B cell (primary cell): ENCODE measurements around the gene MRPL17. TPM values are rescaled to one million over a fixed set of nuclear protein-coding genes. Genes with fewer than 3 reads are reported as not detected.

Source experiments
- ATAC-seq: fragments of 200-7000 bp; cut with Tn5 transposase; one replicate; pipeline ENCODE4 v1.10.0; 2021; ENCODE audit warnings: low read depth, mild to moderate bottlenecking, moderate number of reproducible peaks, moderate library complexity
- CTCF ChIA-PET: fragments of 350-600 bp; sonication (Branson Sonifier 250); formaldehyde crosslinking; loops from one replicate; lab custom pipeline; 2021; ENCODE audit warnings: antibody characterized with exemption, inconsistent platforms; lab: Charles Lee
- POLR2A ChIA-PET: fragments of 350-600 bp; sonication (Branson Sonifier 250); formaldehyde crosslinking; loops from one replicate; lab custom pipeline; 2021; ENCODE audit warnings: antibody characterized with exemption; lab: Charles Lee
- DNase-seq: peaks from one replicate; pipeline ENCODE4 v3.0.0; 2013
- H2AFZ ChIP-seq: 2 replicates; pipeline ENCODE4 v1.6.1; 2012; ENCODE audit warnings: mild to moderate bottlenecking, low read depth, low read length; ENCODE audit not compliant: insufficient read depth, poor library complexity, severe bottlenecking
- H3K27ac ChIP-seq, 2 donors: 1 replicate in 1 of 2; 2 replicates in 1 of 2; pipeline ENCODE4 v1.5.1; 2012 to 2013; ENCODE audit warnings: low read length in 2 of 2, mild to moderate bottlenecking in 2 of 2, moderate library complexity in 1 of 2
- H3K27me3 ChIP-seq, 4 experiments: fragments of 200-600 bp in 1 of 4; sonication (generic) in 1 of 4; replicated peaks in 1 of 4; 1 replicate in 2 of 4; 2 replicates in 2 of 4; pipeline versions ENCODE4 v1.6.1 to v1.7.0; 2013 to 2016; ENCODE audit warnings: low read length in 3 of 4, mild to moderate bottlenecking in 2 of 4, mixed read lengths in 1 of 4, moderate library complexity in 1 of 4; ENCODE audit not compliant: insufficient read depth in 4 of 4, control insufficient read depth in 3 of 4; ENCODE audit errors: control extremely low read depth in 1 of 4
- H3K36me3 ChIP-seq, 2 experiments: replicated peaks in 1 of 2; 1 replicate in 1 of 2; 2 replicates in 1 of 2; pipeline versions ENCODE4 v1.6.1 to v1.7.1; 2013; ENCODE audit warnings: low read length in 1 of 2; ENCODE audit not compliant: insufficient read depth in 2 of 2, control insufficient read depth in 1 of 2; ENCODE audit errors: control extremely low read depth in 1 of 2, extremely low read depth in 1 of 2
- H3K4me1 ChIP-seq, 2 donors: fragments of 200-600 bp in 1 of 2; sonication (generic) in 1 of 2; 1 replicate in 1 of 2; 2 replicates in 1 of 2; pipeline versions ENCODE4 v1.5.1 to v1.6.1; 2013 to 2017; ENCODE audit warnings: low read length in 2 of 2; ENCODE audit not compliant: control insufficient read depth in 2 of 2, insufficient read depth in 2 of 2
- H3K4me2 ChIP-seq: replicated peaks from 2 replicates; pipeline ENCODE3; 2012; ENCODE audit warnings: mild to moderate bottlenecking, low read depth, low read length; ENCODE audit not compliant: poor library complexity, severe bottlenecking
- H3K4me3 ChIP-seq, 5 experiments: fragments of 200-600 bp in 1 of 5; sonication (generic) in 1 of 5; 1 replicate in 3 of 5; 2 replicates in 2 of 5; pipeline versions ENCODE4 v1.5.1 to v1.7.0; 2011 to 2016; ENCODE audit warnings: low read length in 4 of 5, mild to moderate bottlenecking in 4 of 5, low read depth in 2 of 5, control low read depth in 1 of 5, moderate library complexity in 1 of 5; ENCODE audit not compliant: insufficient read depth in 1 of 5; ENCODE audit errors: control extremely low read depth in 1 of 5, extremely low read depth in 1 of 5
- H3K79me2 ChIP-seq: fragments of 200-600 bp; sonication (generic); one replicate; pipeline ENCODE4 v1.6.0; 2016; ENCODE audit warnings: low read length; ENCODE audit not compliant: control insufficient read depth, insufficient read depth
- H3K9ac ChIP-seq: fragments of 200-600 bp; sonication (generic); 2 replicates; pipeline ENCODE4 v1.6.1; 2017; ENCODE audit warnings: mild to moderate bottlenecking, low read length, moderate library complexity
- H3K9me3 ChIP-seq, 3 donors: one replicate each; pipeline versions ENCODE4 v1.6.1 to v1.7.1; 2013; ENCODE audit warnings: low read length in 2 of 3; ENCODE audit not compliant: control insufficient read depth in 2 of 3, insufficient read depth in 1 of 3; ENCODE audit errors: control extremely low read depth in 1 of 3
- H4K20me1 ChIP-seq: 2 replicates; pipeline ENCODE4 v1.6.0; 2012; ENCODE audit warnings: mild to moderate bottlenecking, low read length; ENCODE audit not compliant: insufficient read depth, control insufficient read depth, poor library complexity, severe bottlenecking
- H3K27ac Mint-ChIP-seq: one replicate; pipeline ENCODE4 v1.8.0; 2021; ENCODE audit warnings: mixed read lengths
- H3K27me3 Mint-ChIP-seq: one replicate; pipeline ENCODE4 v1.8.0; 2021; ENCODE audit warnings: mixed read lengths
- H3K4me1 Mint-ChIP-seq: one replicate; pipeline ENCODE4 v1.8.0; 2021; ENCODE audit warnings: mixed read lengths
- H3K4me3 Mint-ChIP-seq: one replicate; pipeline ENCODE4 v1.8.0; 2021; ENCODE audit warnings: mixed read lengths
- H3K9me3 Mint-ChIP-seq: one replicate; pipeline ENCODE4 v1.8.0; 2022; ENCODE audit warnings: mixed read lengths; ENCODE audit not compliant: insufficient read depth
- EZH2 ChIP-seq: IDR thresholded peaks from 2 replicates; pipeline ENCODE4 v1.6.1; 2012; ENCODE audit warnings: borderline replicate concordance, low read depth, mild to moderate bottlenecking, moderate library complexity, low read length; ENCODE audit not compliant: insufficient read depth, poor library complexity, severe bottlenecking
- WGBS: methylation state at CpG from one replicate; pipeline ENCODE4 v1.1.5; 2013; ENCODE audit warnings: missing lambda C conversion rate; ENCODE audit not compliant: insufficient coverage; 5-methylcytosine and 5-hydroxymethylcytosine counted together
- intact Hi-C: fragments of 100-400 bp; cut with micrococcal nuclease; formaldehyde crosslinking; loops from one replicate; pipeline ENCODE4 v1.10.0; 2022
- polyA plus RNA-seq: library from polyadenylated mRNA; depleted of rRNA; stranded (reverse); fragments of >200 nt; gene quantifications from 2 replicates; pipeline ENCODE4 v1.2.3, GENCODE V29; 2012
- total RNA-seq, 2 donors: library from RNA; stranded (reverse); fragments of 120-200 nt in 1 of 2; gene quantifications; 1 replicate in 1 of 2; 2 replicates in 1 of 2; pipeline versions ENCODE4 v1.2.3 to v1.2.4, GENCODE V29; 2013 to 2022
- TF ChIP-seq, protein P1 (sequence below): fragments of 200-600 bp; IDR thresholded peaks from one replicate; pipeline ENCODE4 v1.8.0; 2022; ENCODE audit warnings: antibody characterized with exemption, mild to moderate bottlenecking

MRPL17 gene
- total and polyA plus RNA-seq, 2 donors (not counting 1 experiment from before 2014, with no cell fraction given): 9.9 to 18.2 TPM

DNA sequence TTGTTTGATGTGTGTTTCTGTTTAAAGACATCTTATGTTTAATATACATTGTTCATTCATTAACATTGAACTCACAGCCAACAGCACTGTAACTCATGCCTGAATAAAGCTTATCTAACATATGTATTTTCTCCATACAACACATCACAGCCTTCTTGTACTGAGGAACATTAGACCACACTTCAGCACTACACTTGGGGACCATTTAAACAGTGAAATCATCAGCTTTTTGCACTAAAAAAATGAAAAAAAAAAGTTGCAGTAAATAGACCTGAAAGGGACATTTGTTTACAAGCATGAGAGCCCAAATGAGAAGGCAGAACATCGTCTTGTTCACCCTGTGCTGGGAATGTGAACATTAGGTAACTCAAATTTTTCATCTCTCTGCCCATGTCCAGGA lies 48.6 kb downstream of the MRPL17 start:
- no peaks in the 10 kb centered on the region for H3K9me3 ChIP-seq
- H2AFZ ChIP-seq: no peak overlapping the region
- no peaks in the 10 kb centered on the region for H3K27me3 Mint-ChIP-seq
- POLR2A ChIA-PET: interaction anchor here (0.6 to 1.1 kb wide), 2 partner anchors 21 to 31 kb away, joined by 3 read pairs; no protein-coding TSS in a partner anchor
- H4K20me1 ChIP-seq: no peaks in the 10 kb centered on the region
- no peak for TF ChIP-seq EZH2
- TF ChIP-seq, protein P1, sequence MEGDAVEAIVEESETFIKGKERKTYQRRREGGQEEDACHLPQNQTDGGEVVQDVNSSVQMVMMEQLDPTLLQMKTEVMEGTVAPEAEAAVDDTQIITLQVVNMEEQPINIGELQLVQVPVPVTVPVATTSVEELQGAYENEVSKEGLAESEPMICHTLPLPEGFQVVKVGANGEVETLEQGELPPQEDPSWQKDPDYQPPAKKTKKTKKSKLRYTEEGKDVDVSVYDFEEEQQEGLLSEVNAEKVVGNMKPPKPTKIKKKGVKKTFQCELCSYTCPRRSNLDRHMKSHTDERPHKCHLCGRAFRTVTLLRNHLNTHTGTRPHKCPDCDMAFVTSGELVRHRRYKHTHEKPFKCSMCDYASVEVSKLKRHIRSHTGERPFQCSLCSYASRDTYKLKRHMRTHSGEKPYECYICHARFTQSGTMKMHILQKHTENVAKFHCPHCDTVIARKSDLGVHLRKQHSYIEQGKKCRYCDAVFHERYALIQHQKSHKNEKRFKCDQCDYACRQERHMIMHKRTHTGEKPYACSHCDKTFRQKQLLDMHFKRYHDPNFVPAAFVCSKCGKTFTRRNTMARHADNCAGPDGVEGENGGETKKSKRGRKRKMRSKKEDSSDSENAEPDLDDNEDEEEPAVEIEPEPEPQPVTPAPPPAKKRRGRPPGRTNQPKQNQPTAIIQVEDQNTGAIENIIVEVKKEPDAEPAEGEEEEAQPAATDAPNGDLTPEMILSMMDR: no peak
- CTCF ChIA-PET: no interaction called here
- peaks cover 0 to 3% of the 10 kb centered on the region in 2 donors for H3K4me1 ChIP-seq
- no peak overlapping the region for H3K9ac ChIP-seq
- H3K36me3 ChIP-seq: no peaks in the 10 kb centered on the region
- WGBS: no CpG with 5 or more reads among the region's 1 CpG
- DNase-seq (no peak), ATAC-seq (no peak)
- intact Hi-C loops: no loop called here
- no peak overlapping the region for H3K4me3 ChIP-seq
- no peak overlapping the region for H3K27ac ChIP-seq
- H3K27me3 ChIP-seq: no peaks in the 10 kb centered on the region
- no peaks in the 10 kb centered on the region for H3K79me2 ChIP-seq
- H3K9me3 Mint-ChIP-seq: no peaks in the 10 kb centered on the region
- no peak overlapping the region for H3K27ac Mint-ChIP-seq
- no peak overlapping the region for H3K4me3 Mint-ChIP-seq
- H3K4me1 Mint-ChIP-seq: no peaks in the 10 kb centered on the region
- H3K4me2 ChIP-seq: no peak overlapping the region

DNA sequence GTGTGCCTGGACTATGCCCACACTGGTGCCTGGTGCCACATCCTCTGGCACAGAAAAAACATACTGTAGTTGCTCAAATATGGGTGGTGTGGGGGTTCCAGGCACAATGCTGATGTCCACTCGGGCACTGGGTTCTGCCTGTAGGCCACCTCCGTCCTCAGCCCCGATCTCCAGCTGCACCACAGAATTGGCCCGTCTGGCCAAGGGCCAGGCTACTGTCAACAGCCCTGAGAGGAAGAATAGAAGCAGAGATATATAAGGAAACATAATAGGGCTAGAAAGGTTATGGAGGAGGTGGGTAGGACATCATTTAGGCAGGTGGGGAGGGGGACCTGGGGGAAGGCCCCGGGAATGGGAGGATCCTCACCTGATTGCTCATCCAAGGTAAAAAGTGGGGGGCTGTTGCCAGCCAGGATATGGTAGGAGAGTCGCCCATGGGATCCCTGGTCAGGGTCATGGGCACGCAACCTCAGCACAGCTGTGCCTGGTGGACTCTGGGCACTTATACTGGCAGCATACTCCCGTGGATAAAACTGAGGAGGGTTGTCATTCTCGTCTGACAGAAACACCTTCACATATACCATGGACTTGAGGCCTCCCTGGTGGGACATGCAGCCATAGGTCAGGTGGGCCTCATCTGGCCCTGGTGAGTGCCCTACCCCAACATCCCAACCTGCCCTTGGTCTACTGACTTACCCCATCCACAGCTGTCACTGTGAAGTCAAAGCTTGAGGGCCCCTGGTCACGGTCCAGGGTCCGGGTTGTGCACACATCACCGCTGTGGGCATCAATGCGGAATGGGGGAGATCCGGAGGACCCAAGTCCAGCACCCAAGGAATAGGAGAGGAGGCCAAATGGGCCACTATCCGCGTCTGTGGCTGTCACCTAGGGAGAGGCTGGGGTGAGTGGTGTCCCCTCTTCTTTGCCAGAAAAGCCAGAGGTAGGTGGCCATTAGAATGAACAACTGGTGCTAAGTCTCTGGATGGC lies 49.4 kb downstream of the MRPL17 start:
- Mint-ChIP-seq H3K4me1 (peaks cover 2% of the 10 kb centered on the region), H3K9me3 (no peaks in the 10 kb centered on the region), H3K27ac (no peak overlapping the region), H3K4me3 (no peak overlapping the region), H3K27me3 (no peaks in the 10 kb centered on the region)
- intact Hi-C loops: no loop called here
- DNase-seq (no peak), ATAC-seq (no peak)
- Histone ChIP-seq H3K9ac (no peak overlapping the region), H3K9me3 (no peaks in the 10 kb centered on the region), H3K4me2 (no peak overlapping the region), H3K4me3 (no peak overlapping the region), H3K4me1 (peaks cover 0 to 3% of the 10 kb centered on the region in 2 donors), H4K20me1 (no peaks in the 10 kb centered on the region), H2AFZ (no peak overlapping the region), H3K36me3 (no peaks in the 10 kb centered on the region), H3K79me2 (no peaks in the 10 kb centered on the region), H3K27me3 (no peaks in the 10 kb centered on the region), H3K27ac (no peak overlapping the region)
- 96% methylated on average over 14 of the region's 16 CpGs for WGBS
- ChIA-PET CTCF (no interaction called here), POLR2A (interaction anchor here (0.6 kb wide), 1 partner anchor 32 kb away, joined by 3 read pairs; no protein-coding TSS in a partner anchor)
- no peak for TF ChIP-seq EZH2
- TF ChIP-seq, protein P1: no peak
